ENCODE measurements around the gene ZDHHC3.
"Not testable (repeated sequence)": the region's sequence is repeated elsewhere in the genome, so short reads cannot be mapped to it uniquely, and the experiment has no call there.

The ZDHHC3 gene

GRCh38 chr3:44963571-44964325 is 12.2 kb downstream of the ZDHHC3 start:
- DNase-seq (ENCODE audit: low spot score): no peak

GRCh38 chr3:44962621-44963393 is 13.2 kb downstream of the ZDHHC3 start:
- DNase-seq (ENCODE audit: low spot score): no peak

GRCh38 chr3:44961888-44962287 is 14.1 kb downstream of the ZDHHC3 start:
- no peak for DNase-seq (ENCODE audit: low spot score)

- DNase-seq (ENCODE audit: low spot score): no peak
Observed at GRCh38 chr3:44960387-44961026, 15.5 kb downstream of the ZDHHC3 start.

- no peak for DNase-seq (ENCODE audit: low spot score)
Observed at GRCh38 chr3:44958386-44958785, 17.6 kb downstream of the ZDHHC3 start.

- no peak for DNase-seq (ENCODE audit: low spot score)
Observed at GRCh38 chr3:44957986-44958385, 18.0 kb downstream of the ZDHHC3 start.

- DNase-seq (ENCODE audit: low spot score): no peak
Observed at GRCh38 chr3:44955917-44956316, 20.1 kb downstream of the ZDHHC3 start.

GRCh38 chr3:44954962-44955361 is 21.0 kb downstream of the ZDHHC3 start:
- no peak for DNase-seq (ENCODE audit: low spot score)

- DNase-seq (ENCODE audit: low spot score): no peak
Observed at GRCh38 chr3:44954304-44954703, 21.7 kb downstream of the ZDHHC3 start.

- no peak for DNase-seq (ENCODE audit: low spot score)
Observed at GRCh38 chr3:44952689-44953088, 23.3 kb downstream of the ZDHHC3 start.

- no peak for DNase-seq (ENCODE audit: low spot score)
Observed at GRCh38 chr3:44950275-44950734, 25.7 kb downstream of the ZDHHC3 start.

GRCh38 chr3:44949770-44950169 is 26.2 kb downstream of the ZDHHC3 start:
- DNase-seq (ENCODE audit: low spot score): not testable (repeated sequence)

- DNase-seq (ENCODE audit: low spot score): no peak
Observed at GRCh38 chr3:44948239-44948638, 27.7 kb downstream of the ZDHHC3 start.

GRCh38 chr3:44942202-44942921 is 33.6 kb downstream of the ZDHHC3 start:
- DNase-seq (ENCODE audit: low spot score): peak; percentile 77

GRCh38 chr3:44939581-44940036 is 36.4 kb downstream of the ZDHHC3 start:
- no peak for DNase-seq (ENCODE audit: low spot score)

- no peak for DNase-seq (ENCODE audit: low spot score)
Observed at GRCh38 chr3:44932986-44933944, 42.7 kb downstream of the ZDHHC3 start.

- no peak for DNase-seq (ENCODE audit: low spot score)
Observed at GRCh38 chr3:44932271-44932670, 43.7 kb downstream of the ZDHHC3 start.

- no peak for DNase-seq (ENCODE audit: low spot score)
Observed at GRCh38 chr3:44931791-44932190, 44.2 kb downstream of the ZDHHC3 start.

GRCh38 chr3:44930911-44931310 is 45.1 kb downstream of the ZDHHC3 start:
- DNase-seq (ENCODE audit: low spot score): no peak

- no peak for DNase-seq (ENCODE audit: low spot score)
Observed at GRCh38 chr3:44929782-44930181, 46.2 kb downstream of the ZDHHC3 start.

GRCh38 chr3:44927371-44927770 is 48.6 kb downstream of the ZDHHC3 start:
- DNase-seq (ENCODE audit: low spot score): no peak

All from RKO (cell line).